Thyroid gland (tissue), 4 donors: Measurements from ENCODE around the gene P2RY13. TPM values are rescaled to one million over a fixed set of nuclear protein-coding genes. Genes with fewer than 3 reads are reported as not detected.

Experiments
- DNase-seq, 2 donors: peaks; one replicate each; pipeline ENCODE4 v3.0.0-alpha.2; 2019
- H3K27ac ChIP-seq, 3 donors: fragments of 200-600 bp; sonication (generic); 1 replicate in 2 of 3; 2 replicates in 1 of 3; pipeline ENCODE4 v1.5.1; 2016 to 2019; ENCODE audit warnings: mild to moderate bottlenecking in 1 of 3, moderate library complexity in 1 of 3
- H3K27me3 ChIP-seq: fragments of 200-600 bp; sonication (generic); one replicate; pipeline ENCODE4 v1.5.1; 2019
- H3K36me3 ChIP-seq, 2 donors: fragments of 200-600 bp; sonication (generic); one replicate each; pipeline ENCODE4 v1.5.1; 2016 to 2019
- H3K4me1 ChIP-seq, 2 donors: fragments of 200-600 bp; sonication (generic); one replicate each; pipeline ENCODE4 v1.5.1; 2017 to 2019
- H3K4me3 ChIP-seq, 3 donors: fragments of 200-600 bp; sonication (generic); replicated peaks in 1 of 3; 1 replicate in 2 of 3; 2 replicates in 1 of 3; pipeline ENCODE4 v1.5.1; 2016; ENCODE audit warnings: mild to moderate bottlenecking in 1 of 3
- H3K9me3 ChIP-seq: fragments of 200-600 bp; sonication (generic); one replicate; pipeline ENCODE4 v1.5.1; 2017
- CTCF ChIP-seq, 6 experiments: fragments of 200-600 bp in 3 of 6; fragments of 450-650 bp in 3 of 6; sonication (generic) in 3 of 6; IDR thresholded peaks; one replicate each; pipeline ENCODE4 v1.5.1; 2016 to 2019; ENCODE audit warnings: antibody characterized with exemption in 6 of 6, mild to moderate bottlenecking in 2 of 6, inconsistent platforms in 1 of 6, moderate library complexity in 1 of 6
- POLR2A ChIP-seq, 2 donors: fragments of 450-650 bp; IDR thresholded peaks; one replicate each; pipeline ENCODE4 v1.6.1; 2017; ENCODE audit warnings: antibody characterized with exemption in 2 of 2, mild to moderate bottlenecking in 2 of 2, moderate library complexity in 1 of 2
- WGBS, 2 donors: methylation state at CpG; one replicate each; pipeline ENCODE4 v1.1.5; 2017; 5-methylcytosine and 5-hydroxymethylcytosine counted together
- intact Hi-C: fragments of 100-400 bp; cut with DNase I; formaldehyde crosslinking; loops from one replicate; pipeline ENCODE4 v1.15.1; 2023
- total RNA-seq, 4 donors: library from RNA; depleted of rRNA; stranded (reverse); fragments of >200 nt; gene quantifications; one replicate each; pipeline ENCODE4 v1.2.3, GENCODE V29; 2016

Gene P2RY13
- total RNA-seq, 4 donors from 2014 or later: 0.63 to 1.8 (median 0.89) TPM

GRCh38 chr3:151306168-151306810, 23.1 kb downstream of the P2RY13 start:
- no peaks in the 10 kb centered on the region for H3K27me3 ChIP-seq
- 89 to 90% methylated on average over 6 of the region's 6 CpGs for WGBS, 2 donors
- no peak overlapping the region for H3K27ac ChIP-seq
- H3K4me1 ChIP-seq: peaks cover 0 to 7% of the 10 kb centered on the region in 2 donors
- no peaks in the 10 kb centered on the region for H3K36me3 ChIP-seq
- H3K9me3 ChIP-seq: no peaks in the 10 kb centered on the region
- no peak overlapping the region for H3K4me3 ChIP-seq
- TF ChIP-seq POLR2A (IDR thresholded peaks at IDR 0.05) (no peak), CTCF (IDR thresholded peaks at IDR 0.05) (no peak)
- no peak for DNase-seq
- intact Hi-C loops: no loop called here

DNA sequence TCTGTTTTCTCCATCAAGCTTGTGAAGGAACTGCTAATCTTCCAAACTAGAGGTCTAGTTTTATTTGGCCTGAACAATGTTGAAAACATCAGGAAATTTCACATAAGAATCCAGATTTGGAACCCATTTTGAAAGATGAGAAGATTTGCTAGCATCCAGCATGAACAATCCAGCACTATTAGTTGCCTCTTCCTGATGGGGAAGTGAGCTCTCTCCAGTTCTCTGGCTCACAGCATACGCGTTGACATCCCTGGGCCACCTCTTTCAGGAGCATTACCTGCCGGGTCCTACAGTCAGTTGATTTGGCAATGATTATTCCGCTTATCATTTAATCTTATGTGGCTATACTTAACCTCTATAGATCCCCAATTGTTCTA, 23.6 kb downstream of the P2RY13 start:
- Histone ChIP-seq H3K27me3 (no peaks in the 10 kb centered on the region), H3K4me1 (peaks cover 0 to 7% of the 10 kb centered on the region in 2 donors), H3K4me3 (no peak overlapping the region), H3K36me3 (no peaks in the 10 kb centered on the region), H3K9me3 (no peaks in the 10 kb centered on the region), H3K27ac (no peak overlapping the region)
- WGBS, 2 donors: 95 to 96% methylated on average over 4 of the region's 4 CpGs
- no peak for DNase-seq
- TF ChIP-seq CTCF (IDR thresholded peaks at IDR 0.05) (no peak), POLR2A (IDR thresholded peaks at IDR 0.05) (no peak)
- intact Hi-C loops: no loop called here

GRCh38 chr3:151305060-151305774, 24.1 kb downstream of the P2RY13 start:
- WGBS, 2 donors: 59 to 65% methylated on average over 7 of the region's 7 CpGs
- intact Hi-C loops: no loop called here
- H3K36me3 ChIP-seq: no peaks in the 10 kb centered on the region

GRCh38 chr3:151303751-151304150, 25.6 kb downstream of the P2RY13 start:
- no peak overlapping the region for H3K4me3 ChIP-seq
- H3K27me3 ChIP-seq: no peaks in the 10 kb centered on the region
- no peak for DNase-seq
- no peaks in the 10 kb centered on the region for H3K36me3 ChIP-seq
- intact Hi-C loops: no loop called here
- H3K27ac ChIP-seq: no peak overlapping the region
- peaks cover 0 to 7% of the 10 kb centered on the region in 2 donors for H3K4me1 ChIP-seq
- no peak for TF ChIP-seq POLR2A (IDR thresholded peaks at IDR 0.05)
- no peak for TF ChIP-seq CTCF (IDR thresholded peaks at IDR 0.05)
- 75 to 86% methylated on average over 2 of the region's 2 CpGs for WGBS, 2 donors
- no peaks in the 10 kb centered on the region for H3K9me3 ChIP-seq

More at GRCh38 chr3:151305060-151305774, 24.1 kb downstream of the P2RY13 start:
- peak; percentile 58 to 61 for DNase-seq
- no peaks in the 10 kb centered on the region for H3K9me3 ChIP-seq
- no peak overlapping the region for H3K4me3 ChIP-seq
- no peak for TF ChIP-seq POLR2A (IDR thresholded peaks at IDR 0.05)
- peak in 1 of 6 experiments; percentile 24 for TF ChIP-seq CTCF (IDR thresholded peaks at IDR 0.05)
- H3K4me1 ChIP-seq: peaks cover 0 to 7% of the 10 kb centered on the region in 2 donors
- H3K27me3 ChIP-seq: no peaks in the 10 kb centered on the region
- no peak overlapping the region for H3K27ac ChIP-seq

DNA sequence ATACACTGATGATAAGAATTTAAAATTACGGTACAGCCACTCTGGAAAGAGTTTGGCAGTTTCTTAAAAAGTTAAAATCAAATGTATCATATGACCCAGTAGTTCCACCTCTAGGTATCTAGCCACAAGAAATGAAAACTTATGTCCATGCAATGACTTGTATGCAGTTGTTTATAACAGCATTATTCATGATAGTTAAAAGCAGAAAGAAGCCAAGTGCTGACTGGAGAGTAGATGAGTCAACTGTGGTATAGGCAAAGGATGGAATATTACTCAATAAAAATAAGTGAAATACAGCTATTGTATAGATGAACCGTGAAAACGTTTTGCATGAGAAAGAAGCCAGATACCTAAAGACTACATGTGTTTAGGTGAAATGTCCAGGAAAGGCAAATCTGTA, 27.6 kb downstream of the P2RY13 start:
- Histone ChIP-seq H3K27ac (no peak overlapping the region), H3K4me1 (peaks cover 0 to 7% of the 10 kb centered on the region in 2 donors), H3K27me3 (no peaks in the 10 kb centered on the region), H3K9me3 (no peaks in the 10 kb centered on the region), H3K4me3 (no peak overlapping the region), H3K36me3 (no peaks in the 10 kb centered on the region)
- intact Hi-C loops: no loop called here
- no peak for TF ChIP-seq POLR2A (IDR thresholded peaks at IDR 0.05)
- no peak for TF ChIP-seq CTCF (IDR thresholded peaks at IDR 0.05)
- 92% methylated on average over 3 of the region's 3 CpGs for WGBS, 2 donors
- no peak for DNase-seq
